IgD-negative memory B cell (primary cell): ENCODE data around the gene ATP1B3. TPM values are rescaled to one million over a fixed set of nuclear protein-coding genes. Genes with fewer than 3 reads are reported as not detected.

Source experiments
- H3K27ac Mint-ChIP-seq, 3 donors: one replicate each; pipeline ENCODE4 v1.8.0; 2020 to 2022; ENCODE audit warnings: mild to moderate bottlenecking in 3 of 3, mixed read lengths in 3 of 3, moderate library complexity in 1 of 3
- H3K27me3 Mint-ChIP-seq: one replicate; pipeline ENCODE4 v1.8.0; 2021; ENCODE audit warnings: mixed read lengths
- H3K36me3 Mint-ChIP-seq: one replicate; pipeline ENCODE4 v1.8.0; 2020; ENCODE audit warnings: mild to moderate bottlenecking, mixed read lengths
- H3K4me1 Mint-ChIP-seq, 3 donors: one replicate each; pipeline ENCODE4 v1.8.0; 2020 to 2022; ENCODE audit warnings: mixed read lengths in 3 of 3, mild to moderate bottlenecking in 1 of 3
- H3K4me3 Mint-ChIP-seq, 4 donors: one replicate each; pipeline ENCODE4 v1.8.0; 2020 to 2022; ENCODE audit warnings: mild to moderate bottlenecking in 4 of 4, mixed read lengths in 4 of 4, moderate library complexity in 3 of 4
- H3K9me3 Mint-ChIP-seq, 3 donors: one replicate each; pipeline ENCODE4 v1.8.0; 2020 to 2021; ENCODE audit warnings: mixed read lengths in 3 of 3, mild to moderate bottlenecking in 1 of 3
- polyA plus RNA-seq: library from polyadenylated mRNA; unstranded; fragments of 300-500 nt; fragmentation: Illumina TruSeq; gene quantifications from one replicate; pipeline ENCODE4 v1.2.3, GENCODE V29; 2021

Gene ATP1B3
- polyA plus RNA-seq, 1 donor from 2014 or later, result 73.4 TPM

DNA sequence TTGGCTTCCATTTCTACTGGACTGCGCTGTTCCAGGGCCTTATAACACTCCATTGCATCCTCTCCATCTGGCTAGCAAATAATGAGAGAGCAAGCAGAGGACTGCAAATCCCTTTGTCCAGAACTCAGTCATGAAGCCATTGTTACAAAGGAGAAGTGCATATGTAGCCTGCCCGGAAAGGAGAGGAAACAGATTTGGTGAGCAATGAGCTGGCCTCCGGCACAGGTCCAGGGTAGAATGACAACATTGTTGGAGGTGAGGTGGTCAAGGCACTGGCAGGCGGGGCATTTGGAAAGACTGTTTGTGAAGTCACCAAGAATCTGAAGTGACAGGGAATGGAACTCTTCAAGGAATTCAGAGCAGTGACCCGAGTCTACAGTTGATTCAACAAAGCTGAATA lies 25.0 kb upstream of the ATP1B3 start:
- Mint-ChIP-seq H3K4me1 (peaks cover 0 to 2% (median 0%) of the 10 kb centered on the region in 3 donors), H3K27me3 (peaks cover 9% of the 10 kb centered on the region), H3K27ac (no peak overlapping the region), H3K36me3 (peaks cover 8% of the 10 kb centered on the region), H3K4me3 (no peak overlapping the region), H3K9me3 (no peaks in the 10 kb centered on the region)

GRCh38 chr3:141853081-141853601 lies 23.3 kb upstream of the ATP1B3 start:
- peaks cover 8% of the 10 kb centered on the region for H3K36me3 Mint-ChIP-seq
- peak overlapping the region in 1 of 3 donors; percentile 19 for H3K27ac Mint-ChIP-seq

DNA sequence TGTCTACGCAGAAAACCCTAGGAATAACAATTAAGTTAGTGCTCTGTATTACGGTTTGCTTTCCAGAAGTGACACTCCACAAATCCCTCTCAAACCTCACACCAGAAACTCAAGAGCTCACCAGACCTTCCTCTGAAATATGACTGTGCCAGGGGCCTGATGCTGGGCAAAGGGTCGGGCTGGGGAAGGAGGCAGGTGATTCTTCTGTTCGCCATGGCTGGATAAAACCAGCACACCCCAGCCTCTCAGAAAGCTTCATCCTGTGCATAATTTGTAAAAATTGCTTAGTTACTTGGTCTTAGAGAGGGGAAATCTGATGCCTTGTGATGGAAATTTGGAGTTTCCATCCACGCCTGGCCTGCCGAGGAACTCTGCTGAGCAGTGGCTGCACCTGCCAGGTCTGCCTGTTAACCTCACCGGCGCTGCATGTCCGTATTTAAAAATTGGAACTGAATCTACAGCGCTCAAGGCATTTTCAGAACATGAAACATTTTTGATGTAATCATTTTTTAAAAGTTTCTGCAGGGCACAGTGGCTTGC lies 22.7 kb upstream of the ATP1B3 start:
- peaks cover 10% of the 10 kb centered on the region for H3K27me3 Mint-ChIP-seq
- H3K4me1 Mint-ChIP-seq, result peaks cover 0 to 2% (median 0%) of the 10 kb centered on the region in 3 donors
- H3K27ac Mint-ChIP-seq, result no peak overlapping the region
- H3K4me3 Mint-ChIP-seq, result no peak overlapping the region
- H3K36me3 Mint-ChIP-seq, result peaks cover 8% of the 10 kb centered on the region
- no peaks in the 10 kb centered on the region for H3K9me3 Mint-ChIP-seq

More at GRCh38 chr3:141853081-141853601, 23.3 kb upstream of the ATP1B3 start:
- peaks cover 0 to 2% (median 0%) of the 10 kb centered on the region in 3 donors for H3K4me1 Mint-ChIP-seq
- no peak overlapping the region for H3K4me3 Mint-ChIP-seq
- peaks cover 11% of the 10 kb centered on the region for H3K27me3 Mint-ChIP-seq
- no peaks in the 10 kb centered on the region for H3K9me3 Mint-ChIP-seq

DNA sequence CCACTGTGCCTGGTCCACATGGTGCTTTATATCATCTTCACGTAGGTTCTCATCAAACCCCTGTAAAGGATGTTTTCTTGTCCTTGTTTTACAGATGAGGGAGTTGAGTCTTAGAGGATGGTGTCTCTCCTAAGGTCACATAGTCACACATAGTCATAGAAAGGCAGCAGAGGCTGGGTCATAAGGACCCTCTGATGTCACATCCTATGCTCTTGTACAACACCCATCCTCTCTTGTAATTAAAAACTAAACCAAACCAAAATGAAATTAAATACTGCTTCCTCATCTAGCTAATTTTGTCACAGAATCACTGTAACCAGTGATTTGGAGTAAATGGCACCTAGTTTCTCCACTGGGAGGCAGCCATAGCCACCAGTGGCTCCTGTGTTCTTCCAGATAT lies 21.8 kb upstream of the ATP1B3 start:
- peaks cover 0 to under 1% (median 0%) of the 10 kb centered on the region in 3 donors for H3K4me1 Mint-ChIP-seq
- no peaks in the 10 kb centered on the region for H3K9me3 Mint-ChIP-seq
- peaks cover 9% of the 10 kb centered on the region for H3K27me3 Mint-ChIP-seq
- H3K36me3 Mint-ChIP-seq, result peaks cover 8% of the 10 kb centered on the region
- H3K4me3 Mint-ChIP-seq, result no peak overlapping the region
- no peak overlapping the region for H3K27ac Mint-ChIP-seq

DNA sequence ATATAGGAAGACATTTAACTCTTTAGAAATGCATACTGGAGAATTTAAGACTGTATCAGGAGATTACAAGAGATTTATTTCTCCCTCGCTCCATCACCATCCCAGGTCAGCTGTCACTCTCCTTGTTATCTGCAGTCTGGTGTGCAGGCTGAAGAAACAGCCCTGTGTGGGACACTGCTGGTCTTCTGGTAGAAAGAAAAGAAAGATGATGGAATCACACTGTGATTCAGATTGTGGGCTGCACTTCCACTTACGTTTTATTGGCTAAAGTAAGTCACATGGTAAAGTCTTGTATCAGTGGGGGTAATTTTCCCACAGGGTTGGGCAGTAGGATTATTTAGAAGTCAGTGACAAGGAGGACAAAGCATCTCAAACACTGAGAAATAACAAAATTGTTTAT lies 18.1 kb upstream of the ATP1B3 start:
- H3K4me1 Mint-ChIP-seq, result peaks cover 0 to 3% (median 0%) of the 10 kb centered on the region in 3 donors
- H3K4me3 Mint-ChIP-seq, result no peak overlapping the region
- no peak overlapping the region for H3K27ac Mint-ChIP-seq
- H3K9me3 Mint-ChIP-seq, result no peaks in the 10 kb centered on the region
- H3K27me3 Mint-ChIP-seq, result peaks cover 7% of the 10 kb centered on the region
- peaks cover 5% of the 10 kb centered on the region for H3K36me3 Mint-ChIP-seq

DNA sequence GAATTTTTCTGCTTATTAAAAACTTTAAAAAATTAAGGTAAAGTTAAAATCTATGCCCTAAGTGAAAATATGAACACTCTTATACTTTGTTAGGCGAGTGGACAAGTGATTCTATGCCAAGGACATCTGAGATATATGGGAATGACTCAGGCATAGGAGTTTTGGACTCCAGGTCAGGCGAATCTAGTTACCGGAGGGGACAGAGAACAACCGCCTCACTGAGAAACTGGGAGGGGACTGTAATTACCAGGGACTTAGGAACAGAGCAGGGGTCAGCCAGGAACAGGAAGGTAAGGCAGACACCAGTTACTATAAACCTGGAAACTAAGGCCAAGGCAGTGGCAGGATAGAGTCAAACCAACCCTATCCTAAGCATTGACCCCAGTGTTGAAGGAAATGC lies 16.8 kb upstream of the ATP1B3 start:
- Mint-ChIP-seq H3K4me3 (no peak overlapping the region), H3K4me1 (peaks cover 0 to 3% (median 0%) of the 10 kb centered on the region in 3 donors), H3K27ac (no peak overlapping the region), H3K9me3 (no peaks in the 10 kb centered on the region), H3K36me3 (no peaks in the 10 kb centered on the region), H3K27me3 (peaks cover 9% of the 10 kb centered on the region)

DNA sequence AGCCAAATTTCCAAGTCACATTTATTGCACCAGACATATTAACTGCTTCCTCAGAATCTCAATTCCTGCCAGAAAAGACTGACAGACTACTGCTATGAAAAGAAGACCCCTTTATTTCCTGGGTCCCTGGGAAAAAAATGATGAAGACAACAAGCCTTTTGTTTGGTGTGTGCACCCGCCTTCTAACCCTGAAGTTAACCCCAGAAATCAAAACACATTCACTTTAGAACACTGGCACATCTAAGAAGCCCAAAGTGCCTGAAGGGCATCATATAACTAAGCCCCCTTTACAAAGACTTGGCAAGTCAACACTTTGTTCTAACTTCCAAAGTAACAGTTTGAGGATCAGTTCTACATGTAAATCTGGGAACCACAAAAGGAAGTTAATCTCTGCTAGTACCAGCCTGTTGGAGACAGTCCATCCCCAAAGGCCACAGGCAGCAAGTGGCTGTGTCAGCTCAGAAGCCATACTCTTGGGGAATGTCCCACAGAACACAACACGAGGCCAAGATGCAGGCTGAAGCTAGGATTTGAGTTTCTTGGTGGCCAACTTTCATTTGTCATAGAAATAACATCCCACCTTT lies 16.3 kb upstream of the ATP1B3 start:
- Mint-ChIP-seq H3K27me3 (peaks cover 9% of the 10 kb centered on the region), H3K4me1 (peaks cover 0 to 3% (median 0%) of the 10 kb centered on the region in 3 donors), H3K36me3 (no peaks in the 10 kb centered on the region), H3K27ac (no peak overlapping the region), H3K9me3 (no peaks in the 10 kb centered on the region), H3K4me3 (no peak overlapping the region)

- Mint-ChIP-seq H3K4me1 (peaks cover 0 to 3% (median 0%) of the 10 kb centered on the region in 3 donors), H3K36me3 (no peaks in the 10 kb centered on the region), H3K27me3 (peaks cover 9% of the 10 kb centered on the region), H3K27ac (peak overlapping the region in 1 of 3 donors; percentile 12), H3K9me3 (no peaks in the 10 kb centered on the region), H3K4me3 (no peak overlapping the region)
These were observed 15.5 kb upstream of the ATP1B3 start for GRCh38 chr3:141860766-141861513.

DNA sequence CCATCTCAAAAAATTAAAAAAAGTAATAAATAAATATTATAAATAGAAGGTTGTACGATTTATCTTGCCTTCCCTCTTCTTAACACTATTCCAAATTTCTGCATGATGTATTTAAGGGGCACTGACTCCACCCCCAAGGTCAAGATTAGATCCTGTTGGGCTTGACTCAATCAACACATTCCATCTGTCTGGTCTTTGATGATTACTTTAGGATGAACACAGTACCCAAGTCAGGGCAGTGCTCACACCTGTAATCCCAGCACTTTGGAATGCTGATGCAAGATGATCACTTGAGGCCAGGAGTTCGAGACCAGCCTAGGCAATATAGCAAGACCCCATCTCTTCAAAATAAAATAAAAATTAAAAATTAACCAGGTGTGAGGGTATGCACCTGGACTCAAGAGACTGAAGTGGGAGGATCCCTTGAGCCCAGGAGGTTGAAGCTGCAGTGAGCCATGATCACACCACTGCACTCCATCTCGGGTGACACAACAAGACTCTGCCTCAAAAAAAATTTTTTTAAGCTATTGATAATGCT lies 14.1 kb upstream of the ATP1B3 start:
- H3K9me3 Mint-ChIP-seq, result no peaks in the 10 kb centered on the region
- peaks cover 0 to 3% (median 0%) of the 10 kb centered on the region in 3 donors for H3K4me1 Mint-ChIP-seq
- H3K36me3 Mint-ChIP-seq, result no peaks in the 10 kb centered on the region
- H3K27ac Mint-ChIP-seq, result no peak overlapping the region
- H3K4me3 Mint-ChIP-seq, result no peak overlapping the region
- H3K27me3 Mint-ChIP-seq, result peaks cover 6% of the 10 kb centered on the region

- Mint-ChIP-seq H3K27me3 (peaks cover 6% of the 10 kb centered on the region), H3K4me1 (peaks cover 0 to 3% (median 0%) of the 10 kb centered on the region in 3 donors), H3K36me3 (no peaks in the 10 kb centered on the region), H3K9me3 (no peaks in the 10 kb centered on the region), H3K4me3 (no peak overlapping the region), H3K27ac (no peak overlapping the region)
These were observed 13.0 kb upstream of the ATP1B3 start for GRCh38 chr3:141863491-141863890.

- Mint-ChIP-seq H3K27me3 (peaks cover 5% of the 10 kb centered on the region), H3K9me3 (no peaks in the 10 kb centered on the region), H3K4me1 (peaks cover 0 to 3% (median 0%) of the 10 kb centered on the region in 3 donors), H3K36me3 (no peaks in the 10 kb centered on the region), H3K4me3 (no peak overlapping the region), H3K27ac (no peak overlapping the region)
These were observed 12.0 kb upstream of the ATP1B3 start for GRCh38 chr3:141864281-141864970.

DNA sequence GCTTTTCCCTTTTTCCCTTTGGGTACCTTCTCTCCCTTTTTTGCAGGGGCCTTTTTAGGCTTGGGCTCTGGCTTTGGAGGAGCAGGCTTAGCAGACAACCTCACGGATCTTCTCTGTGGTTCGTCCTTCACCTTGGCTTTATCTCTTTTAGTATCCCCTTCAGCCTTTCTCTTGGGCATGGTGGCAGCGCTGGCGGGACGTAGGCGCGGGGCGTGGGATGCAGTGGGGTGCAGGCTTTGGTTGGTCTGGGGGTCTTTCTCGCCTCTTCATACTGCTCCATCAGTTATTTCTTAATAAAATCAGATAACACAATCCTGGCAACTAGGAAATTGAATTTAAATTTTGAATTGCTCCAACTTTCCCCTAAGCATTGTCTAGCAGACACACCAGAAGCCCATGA lies 11.3 kb upstream of the ATP1B3 start:
- H3K27ac Mint-ChIP-seq, result no peak overlapping the region
- no peak overlapping the region for H3K4me3 Mint-ChIP-seq
- H3K4me1 Mint-ChIP-seq, result peaks cover 0 to 3% (median 0%) of the 10 kb centered on the region in 3 donors
- H3K36me3 Mint-ChIP-seq, result no peaks in the 10 kb centered on the region
- no peaks in the 10 kb centered on the region for H3K9me3 Mint-ChIP-seq
- H3K27me3 Mint-ChIP-seq, result peaks cover 5% of the 10 kb centered on the region

DNA sequence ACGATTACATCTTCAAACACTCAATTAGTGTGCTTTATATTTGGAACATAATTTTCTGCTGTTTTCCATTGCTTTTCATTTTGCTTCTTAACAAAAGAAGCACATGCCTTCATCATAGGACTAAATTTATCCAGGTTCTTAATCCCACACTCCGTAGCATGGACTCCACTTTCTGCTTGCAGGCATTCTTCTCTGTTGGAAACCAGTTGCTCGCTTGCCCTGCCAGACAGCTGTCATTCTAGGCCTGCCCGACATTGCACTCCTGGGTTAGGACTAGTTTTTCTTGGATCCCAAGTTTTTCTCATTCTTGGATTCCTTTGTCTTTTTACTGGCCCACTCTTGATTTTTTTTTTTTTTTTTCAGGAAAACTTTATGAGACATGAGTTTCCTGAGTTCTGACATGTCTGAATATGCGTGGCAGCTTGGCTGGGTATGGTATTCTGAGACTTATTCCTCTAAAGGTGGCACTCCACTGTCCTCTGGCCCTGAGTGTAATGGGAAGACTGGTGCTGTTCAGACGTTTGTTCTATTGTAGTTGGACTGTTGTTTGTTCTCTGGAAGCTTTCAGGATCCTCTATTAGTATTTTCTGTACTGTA lies 6.3 kb upstream of the ATP1B3 start:
- peaks cover 2% of the 10 kb centered on the region for H3K36me3 Mint-ChIP-seq
- no peaks in the 10 kb centered on the region for H3K9me3 Mint-ChIP-seq
- H3K4me1 Mint-ChIP-seq, result peaks cover 0 to under 1% (median 0%) of the 10 kb centered on the region in 3 donors
- no peaks in the 10 kb centered on the region for H3K27me3 Mint-ChIP-seq
- no peak overlapping the region for H3K27ac Mint-ChIP-seq
- H3K4me3 Mint-ChIP-seq, result no peak overlapping the region

- H3K27me3 Mint-ChIP-seq, result no peaks in the 10 kb centered on the region
- H3K36me3 Mint-ChIP-seq, result peaks cover 2% of the 10 kb centered on the region
- H3K4me3 Mint-ChIP-seq, result peak overlapping the region; percentile 91 to 96 (median 96)
- H3K27ac Mint-ChIP-seq, result peak overlapping the region; percentile 85 to 96 (median 93)
- H3K9me3 Mint-ChIP-seq, result no peaks in the 10 kb centered on the region
- H3K4me1 Mint-ChIP-seq, result peaks cover 17 to 26% (median 24%) of the 10 kb centered on the region in 3 donors
These were observed 1.0 kb upstream of the ATP1B3 start for GRCh38 chr3:141875374-141875892.
